SIG-M5 treated with dmso at 0.1 percent for 504 hours (cell line): ENCODE measurements around the gene ARHGAP1.
A peak's percentile ranks its signal among the peaks of the same experiment; 100 is the strongest.

Experiments
- DNase-seq: peaks from one replicate; lab custom pipeline; 2025; ENCODE audit not compliant: unreplicated experiment; lab: John Stamatoyannopoulos, UW

Gene ARHGAP1

DNA sequence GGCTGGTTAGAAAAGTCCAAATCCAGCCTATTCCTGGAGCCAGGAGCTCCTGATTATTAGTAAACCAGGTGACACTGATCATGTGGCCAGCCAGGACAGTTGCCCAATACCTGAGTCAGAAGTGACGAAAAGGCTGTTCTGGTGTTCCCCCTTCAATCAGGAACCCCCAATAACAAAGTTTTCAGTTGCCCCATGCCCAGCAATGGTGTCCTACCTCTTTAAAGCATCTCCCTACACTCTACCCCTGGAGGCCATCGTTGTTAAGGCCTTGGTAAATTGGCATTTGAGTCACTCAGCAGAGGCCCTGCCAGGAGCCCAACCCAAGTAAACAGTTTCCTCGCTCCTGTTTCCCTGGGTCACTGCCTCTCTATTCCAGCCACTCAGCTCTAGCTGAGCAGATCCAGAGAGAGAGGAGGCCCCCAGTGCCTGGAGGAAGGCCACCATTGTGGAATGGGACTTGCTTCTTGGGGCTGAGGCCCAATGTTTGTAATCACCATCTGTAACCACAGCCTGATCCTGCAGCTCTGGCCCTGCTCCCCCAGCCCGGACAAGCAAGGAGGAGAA lies 25.0 kb downstream of the ARHGAP1 start:
- peak; percentile 34 for DNase-seq

DNA sequence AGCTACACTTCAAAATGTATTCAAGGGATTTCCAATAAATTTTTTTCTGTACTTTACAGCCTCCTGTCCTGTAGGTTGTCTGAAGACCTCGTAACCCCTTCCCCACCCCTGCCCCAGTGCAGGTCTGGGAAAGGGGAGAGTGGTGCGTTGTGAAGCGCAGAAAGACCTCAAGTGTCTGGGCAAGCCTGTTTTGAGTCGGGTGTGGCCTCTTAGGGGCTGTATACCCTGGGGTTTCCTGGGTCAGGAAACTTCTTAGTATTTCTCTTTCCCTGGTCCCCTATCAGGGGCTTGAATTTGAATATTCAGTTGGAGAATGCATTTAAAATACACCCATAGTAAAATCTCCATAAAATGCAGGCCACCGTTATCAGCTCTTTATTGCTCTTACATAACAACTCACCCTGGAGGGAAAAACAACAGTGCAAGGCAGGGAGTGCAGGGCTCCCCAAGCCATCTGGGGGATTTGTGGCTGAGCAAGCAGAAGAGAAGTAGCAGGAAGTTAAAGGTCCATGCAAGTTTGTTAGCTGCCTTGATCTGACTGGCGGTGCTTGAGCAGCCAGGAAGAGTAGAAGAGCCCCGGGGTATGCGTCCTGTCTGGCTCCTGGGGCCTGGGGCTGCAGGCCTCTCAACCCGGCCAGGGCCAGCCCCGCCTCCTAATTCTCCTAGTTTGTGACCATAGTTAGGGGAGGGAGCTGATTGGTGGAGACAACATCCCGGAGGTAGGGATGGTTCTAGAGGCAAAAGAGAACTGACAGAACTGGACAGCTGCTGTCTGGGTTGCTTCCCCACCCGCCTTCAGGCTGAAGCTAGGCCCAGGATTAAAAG lies 25.7 kb downstream of the ARHGAP1 start:
- peak; percentile 86 for DNase-seq

DNA sequence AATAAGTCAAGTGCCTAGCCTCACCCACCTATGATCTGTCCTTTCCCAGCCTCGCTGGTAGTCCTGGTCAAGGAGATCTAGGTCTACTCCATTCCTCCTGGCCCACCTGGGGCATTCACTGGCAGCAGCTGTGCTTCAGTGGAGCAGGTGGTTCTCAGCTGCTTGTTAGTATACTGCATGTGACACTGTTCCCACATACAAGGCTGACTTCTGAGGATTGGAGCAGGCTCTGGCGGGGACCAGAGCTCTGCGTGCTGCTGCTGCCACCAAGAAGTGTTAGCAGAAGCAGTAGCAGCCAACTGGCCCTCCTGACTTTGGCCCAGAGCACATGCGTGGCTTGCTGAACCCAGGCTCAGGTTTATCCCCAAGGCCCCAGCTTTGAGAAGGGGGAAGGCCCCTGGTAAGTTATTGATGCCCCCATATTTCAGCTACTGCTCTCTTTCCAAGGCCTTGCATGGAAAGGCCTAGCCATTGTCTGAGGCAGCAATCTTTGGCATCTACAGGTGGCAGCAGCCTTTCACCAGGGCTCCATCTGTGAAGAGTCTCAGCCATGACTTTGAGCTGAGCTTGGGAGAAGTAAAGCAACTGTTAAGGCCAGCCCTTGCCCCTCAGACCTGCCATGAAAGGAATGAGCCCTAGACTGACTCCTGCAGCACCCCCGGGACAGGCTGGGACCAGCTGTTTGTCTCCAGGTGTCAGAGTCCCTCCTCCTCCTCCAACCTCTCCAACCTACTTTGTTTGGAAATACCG lies 26.5 kb downstream of the ARHGAP1 start:
- no peak for DNase-seq

GRCh38 chr11:46672381-46672839 lies 28.0 kb downstream of the ARHGAP1 start:
- DNase-seq, result peak; percentile 32

DNA sequence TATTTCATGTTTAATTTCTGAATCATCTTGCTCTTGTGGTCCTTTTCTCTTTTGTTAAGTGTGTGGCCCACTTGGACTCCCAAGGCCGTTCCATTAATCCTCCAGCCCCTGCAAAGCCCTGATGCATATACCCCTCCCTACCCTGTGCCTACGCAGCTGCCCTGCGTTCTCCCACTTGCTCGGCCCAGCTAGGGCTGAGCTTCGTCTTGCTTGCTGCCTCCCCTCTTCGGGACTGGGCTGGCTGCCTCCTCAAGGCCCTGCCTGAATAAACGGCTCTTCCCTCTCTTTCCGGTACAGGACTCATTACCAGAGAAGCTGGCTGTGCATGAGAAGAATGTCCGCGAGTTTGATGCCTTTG lies 28.5 kb downstream of the ARHGAP1 start:
- no peak for DNase-seq

DNA sequence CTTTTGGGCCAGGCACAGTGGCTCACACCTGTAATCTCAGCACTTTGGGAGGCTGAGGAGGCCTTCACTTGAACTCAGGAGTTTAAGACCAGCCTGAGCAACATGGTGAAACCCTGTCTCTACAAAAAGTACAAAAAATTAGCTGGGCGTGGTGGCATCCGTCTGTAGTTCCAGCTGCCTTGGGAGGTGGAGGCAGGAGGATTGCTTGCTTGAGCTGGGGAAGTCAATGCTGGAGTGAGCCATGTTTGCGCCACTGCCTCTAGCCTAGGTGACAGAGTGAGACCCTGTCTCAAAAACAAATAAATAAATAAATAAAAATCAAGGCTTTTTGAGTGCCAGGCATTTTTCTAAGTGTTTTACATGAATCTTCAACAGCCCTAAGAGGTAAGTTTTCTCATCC lies 29.9 kb downstream of the ARHGAP1 start:
- DNase-seq, result peak; percentile 63

DNA sequence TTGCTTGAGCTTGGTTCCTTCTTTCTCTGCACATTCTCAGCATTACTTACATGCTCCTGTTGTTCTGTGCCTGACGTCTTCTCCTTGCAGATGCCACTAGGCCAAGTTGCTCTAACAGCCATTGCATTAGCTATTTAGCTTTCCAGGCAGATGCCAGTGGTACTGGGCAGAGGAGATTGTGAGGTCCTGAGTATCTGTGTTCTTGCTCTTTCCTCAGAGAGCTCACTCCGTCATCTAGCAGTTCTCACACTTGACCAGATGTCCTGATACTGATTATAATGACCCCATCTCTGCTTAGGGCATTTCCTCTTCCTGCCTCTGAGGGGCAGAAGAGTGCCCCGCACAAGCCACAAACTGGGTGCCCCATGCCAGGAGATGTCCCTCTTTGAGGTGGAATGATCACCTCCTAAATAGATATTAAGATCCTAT lies 30.7 kb downstream of the ARHGAP1 start:
- DNase-seq, result peak; percentile 42

- no peak for DNase-seq
These were observed 31.8 kb downstream of the ARHGAP1 start for GRCh38 chr11:46668480-46669085.

- DNase-seq, result no peak
These were observed 33.4 kb downstream of the ARHGAP1 start for GRCh38 chr11:46667043-46667481.

DNA sequence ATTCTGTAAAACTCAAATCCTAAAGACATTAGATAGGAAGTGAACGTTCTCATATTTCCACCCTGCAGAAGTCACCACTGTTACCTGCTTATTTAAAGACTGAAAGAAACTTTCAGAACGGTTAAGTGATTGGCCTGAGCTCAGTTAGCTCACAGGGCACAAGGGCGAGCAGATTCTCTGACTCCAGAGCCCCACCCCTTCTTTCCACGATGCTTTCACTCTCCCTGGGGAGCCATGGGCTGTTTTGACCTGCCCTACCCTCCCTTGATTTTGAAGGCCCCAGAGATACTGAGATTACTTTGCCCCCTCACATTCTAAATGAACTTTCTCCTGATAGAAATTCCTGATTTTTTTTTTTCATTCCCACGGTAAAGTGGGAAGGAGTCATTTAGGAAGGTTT lies 33.9 kb downstream of the ARHGAP1 start:
- DNase-seq, result no peak

DNA sequence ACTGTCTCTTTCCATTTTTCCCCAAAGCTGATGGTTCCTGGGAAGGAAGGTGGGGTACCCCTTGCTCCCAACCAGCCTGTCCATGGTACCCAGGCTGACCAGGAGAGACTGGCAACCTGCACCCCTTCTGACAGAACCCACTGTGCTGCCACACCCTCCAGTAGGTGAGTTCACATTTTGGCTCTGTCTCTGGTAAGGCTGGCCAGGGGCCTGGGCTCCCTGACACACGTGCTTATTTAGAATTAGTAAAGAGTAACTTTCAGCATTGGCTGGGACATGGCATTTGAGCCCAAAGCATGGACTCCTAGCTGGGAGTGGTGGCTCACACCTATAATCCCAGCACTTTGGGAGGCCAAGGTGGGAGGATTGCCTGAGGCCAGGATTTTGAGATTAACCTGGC lies 35.1 kb downstream of the ARHGAP1 start:
- no peak for DNase-seq

DNA sequence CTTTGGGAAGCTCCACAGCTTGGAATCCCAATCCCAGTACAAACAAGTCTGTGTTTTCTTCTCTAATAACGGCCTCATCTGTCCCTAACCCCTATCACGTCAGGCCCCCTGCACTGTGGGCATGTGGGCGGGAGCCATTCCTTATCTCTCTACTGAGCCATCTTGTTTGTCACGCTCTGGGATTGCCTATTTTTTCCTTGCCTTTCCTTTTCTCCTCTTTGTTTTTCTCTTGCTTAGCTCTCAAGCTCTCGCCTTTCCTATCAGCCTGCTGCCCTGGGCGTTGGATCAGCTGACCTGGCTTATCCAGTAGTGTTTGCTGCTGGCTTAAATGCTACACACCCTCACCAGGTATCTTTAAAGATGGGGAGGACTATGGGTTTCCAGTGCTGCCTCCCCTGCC lies 35.8 kb downstream of the ARHGAP1 start:
- no peak for DNase-seq

DNA sequence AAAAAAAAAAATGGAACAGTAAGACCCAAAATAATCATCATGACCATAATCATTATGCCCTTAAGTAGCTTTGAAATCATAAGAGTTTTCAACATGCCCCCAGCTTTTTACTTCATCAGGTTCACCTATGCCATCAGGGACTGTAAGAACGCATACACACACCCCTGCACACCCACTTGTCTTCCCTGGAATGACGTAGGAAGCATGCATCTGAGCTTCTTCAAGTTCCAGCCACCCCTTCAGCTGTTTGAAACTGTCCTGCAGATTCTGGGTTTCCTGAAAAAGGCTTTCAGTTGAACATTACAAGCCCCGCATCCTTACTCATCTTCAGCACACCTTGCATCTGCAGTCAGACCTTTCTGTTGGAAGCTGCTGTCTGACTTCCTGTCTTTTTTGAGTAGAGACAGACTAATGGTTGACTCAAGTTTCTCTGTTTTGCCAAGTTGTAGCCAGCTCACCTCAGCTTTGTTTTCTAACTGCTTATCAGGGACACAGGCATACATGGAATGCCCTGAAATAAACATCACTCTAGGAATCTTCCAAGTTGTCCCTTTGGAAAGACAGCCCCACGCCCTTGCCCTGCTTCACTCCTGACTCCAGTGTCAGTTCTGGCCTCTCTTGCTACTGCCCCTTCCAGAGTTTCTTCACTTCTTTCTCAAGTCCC lies 37.0 kb downstream of the ARHGAP1 start:
- DNase-seq, result no peak

GRCh38 chr11:46662366-46662765 lies 38.1 kb downstream of the ARHGAP1 start:
- DNase-seq, result no peak

GRCh38 chr11:46661836-46662235 lies 38.6 kb downstream of the ARHGAP1 start:
- no peak for DNase-seq

DNA sequence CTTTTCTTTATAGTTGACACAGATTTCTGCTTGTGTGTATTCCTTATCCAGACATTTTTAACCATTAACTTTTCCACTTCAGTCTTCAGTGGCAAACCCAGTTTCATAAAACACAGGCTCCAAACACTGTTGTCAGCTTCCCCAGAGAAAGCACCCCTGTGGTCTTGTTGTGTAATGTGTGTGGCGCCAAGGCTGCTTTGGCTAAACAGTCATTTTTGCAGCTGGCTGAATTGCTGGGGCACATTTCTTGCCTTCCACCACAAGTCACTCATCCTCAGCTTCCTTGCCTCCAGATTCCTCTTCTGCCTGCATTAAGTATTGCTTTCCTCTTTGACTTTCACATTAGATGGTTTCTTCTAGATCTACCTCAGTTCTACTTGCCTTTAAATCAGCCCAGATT lies 40.5 kb downstream of the ARHGAP1 start:
- peak; percentile 95 for DNase-seq

GRCh38 chr11:46658259-46658658 lies 42.2 kb downstream of the ARHGAP1 start:
- DNase-seq, result no peak

DNA sequence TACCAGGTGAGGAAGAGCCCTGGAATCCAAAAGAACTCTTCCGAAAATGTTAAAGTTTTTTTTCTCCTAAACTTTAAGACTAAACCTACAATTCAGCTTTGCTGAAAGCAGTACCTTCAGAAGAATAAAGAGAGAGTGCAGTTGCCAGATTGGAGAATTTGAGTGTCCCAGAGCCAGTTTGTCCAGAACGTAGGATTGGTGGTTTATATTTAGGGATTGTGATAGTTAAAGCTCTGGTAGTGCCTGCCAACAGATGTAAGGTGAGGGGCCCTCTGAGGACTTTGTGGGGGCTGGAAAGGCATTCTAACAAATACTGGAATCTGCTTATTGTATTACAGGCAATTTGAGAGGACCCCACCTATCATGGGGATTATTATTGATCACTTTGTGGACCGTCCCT lies 43.2 kb downstream of the ARHGAP1 start:
- no peak for DNase-seq

DNA sequence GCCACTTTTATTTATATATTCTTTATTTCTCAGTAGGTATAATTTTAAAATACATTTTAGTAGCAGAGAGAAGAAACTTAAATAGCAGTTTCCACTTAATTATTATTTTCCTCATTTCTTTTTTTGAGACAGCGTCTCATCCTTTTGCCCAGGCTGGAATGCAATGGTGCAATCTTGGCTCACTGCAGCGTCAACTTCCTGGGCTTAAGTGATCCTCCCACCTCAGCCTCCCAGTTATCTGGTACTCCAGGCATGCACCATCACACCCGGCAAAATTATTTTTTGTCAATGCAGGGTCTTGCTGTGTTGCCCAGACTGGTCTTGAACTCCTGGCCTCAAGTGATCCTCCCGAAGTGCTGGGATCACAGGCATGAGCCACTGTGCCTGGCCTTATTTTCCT lies 44.8 kb downstream of the ARHGAP1 start:
- DNase-seq, result no peak

DNA sequence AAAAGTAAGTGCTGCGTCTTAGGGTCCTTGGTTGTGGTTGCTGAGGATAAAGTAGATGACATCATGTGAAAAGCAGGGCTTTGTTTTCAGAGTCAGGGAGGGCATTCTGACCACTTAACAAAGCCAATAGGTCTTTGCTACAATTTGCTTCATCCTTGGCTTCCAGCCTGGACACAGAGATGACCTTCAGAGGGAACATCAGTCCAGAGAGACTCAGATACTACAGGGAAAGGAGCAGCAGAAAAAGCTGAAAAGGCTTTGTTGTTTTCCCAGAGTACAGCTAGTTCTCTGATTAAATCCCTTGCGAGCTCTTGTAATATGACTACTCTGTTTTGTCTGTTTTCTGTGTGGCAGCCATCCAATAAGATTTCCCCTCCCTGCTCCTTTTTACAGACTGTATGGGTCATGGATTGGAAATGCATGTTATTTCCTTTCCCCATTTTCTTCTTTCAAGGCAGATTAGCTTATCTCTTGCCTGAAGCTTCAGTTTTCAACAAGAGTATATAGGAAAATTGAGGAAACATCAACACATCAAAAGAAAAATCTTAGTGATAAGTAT lies 51.2 kb downstream of the ARHGAP1 start:
- no peak for DNase-seq

DNA sequence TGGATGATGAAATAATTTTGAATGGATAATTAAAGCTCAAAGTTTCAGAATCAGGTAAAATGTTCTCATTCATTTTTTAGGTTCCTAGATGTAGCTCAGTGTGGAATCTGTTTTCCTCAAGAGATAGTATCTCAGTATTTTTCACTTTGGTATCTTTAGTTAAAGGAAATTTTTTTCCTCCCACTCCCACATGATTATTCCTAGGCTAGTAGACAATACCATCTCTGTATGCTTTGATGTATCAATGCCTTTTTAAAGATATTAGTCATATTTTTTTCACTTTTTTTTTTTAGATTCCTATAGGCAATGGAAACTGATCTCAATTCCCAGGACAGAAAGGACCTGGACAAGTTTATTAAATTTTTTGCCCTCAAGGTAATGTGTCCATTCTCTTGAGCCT lies 56.4 kb downstream of the ARHGAP1 start:
- DNase-seq, result no peak
